HCT116 (cell line): ENCODE data around the gene SLC38A8.

Experiments used
- CTCF ChIP-seq, 3 experiments: fragments of 200-600 bp in 1 of 3; sonication (generic) in 1 of 3; IDR thresholded peaks in 2 of 3; conservative IDR thresholded peaks in 1 of 3; 2 replicates each; pipeline ENCODE4 v1.5.1; 2012 to 2017; ENCODE audit warnings: low read depth in 2 of 3, low read length in 2 of 3, antibody characterized with exemption in 1 of 3, borderline replicate concordance in 1 of 3, control low read depth in 1 of 3, mild to moderate bottlenecking in 1 of 3, mixed read lengths in 1 of 3, mixed run types in 1 of 3, moderate library complexity in 1 of 3; ENCODE audit not compliant: insufficient read depth in 1 of 3
- EZH2 ChIP-seq: fragments of 200-600 bp; sonication (generic); IDR thresholded peaks from 2 replicates; pipeline ENCODE4 v1.6.1; 2017; ENCODE audit warnings: antibody characterized with exemption, mixed run types
- EZH2phosphoT487 ChIP-seq: fragments of 200-600 bp; IDR thresholded peaks from 2 replicates; pipeline ENCODE4 v1.6.1; 2018; ENCODE audit warnings: antibody characterized with exemption, borderline replicate concordance
- POLR2A ChIP-seq: IDR thresholded peaks from 2 replicates; pipeline ENCODE4 v1.7.0; 2011; ENCODE audit warnings: borderline replicate concordance; ENCODE audit not compliant: insufficient read depth, insufficient read length; ENCODE audit errors: extremely low read depth

DNA sequence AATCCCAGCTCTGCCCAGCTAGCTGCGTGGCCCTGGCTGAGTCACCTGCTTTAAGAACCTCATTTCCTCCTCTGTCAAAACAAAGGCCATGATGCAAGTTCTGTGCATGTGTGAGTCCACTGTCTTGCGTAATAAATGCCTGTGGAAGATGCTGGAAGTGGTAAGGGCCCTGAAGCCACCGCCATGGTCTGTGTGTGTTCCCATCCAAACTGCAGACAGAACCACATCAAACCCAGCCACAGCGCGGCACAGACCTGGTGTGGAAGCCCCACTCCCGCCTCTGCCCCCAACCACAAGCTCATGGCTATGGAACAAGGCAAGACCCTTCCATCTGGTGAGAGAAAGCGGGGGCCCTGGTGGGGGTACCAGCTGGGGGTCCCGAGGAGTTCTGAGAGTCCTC is 48.5 kb downstream of the SLC38A8 start:
- TF ChIP-seq POLR2A (no peak), CTCF (IDR thresholded peaks at IDR 0.05 in 2 of 3, conservative IDR thresholded peaks at IDR 0.05 in 1 of 3; ENCODE audit: borderline replicate concordance in 1 of 3, insufficient read depth in 1 of 3, low read depth in 2 of 3, low read length in 2 of 3) (no peak), EZH2phosphoT487 (no peak), EZH2 (no peak)
